GM18505 (cell line): ENCODE data around the gene ZSWIM9.

ENCODE experiments used
- ATAC-seq: cut with Tn5 transposase; IDR thresholded peaks from one replicate; pipeline ENCODE4 v1.9.1; 2021; ENCODE audit not compliant: unreplicated experiment
- POLR2A ChIP-seq: IDR thresholded peaks from 4 replicates; pipeline ENCODE4 v1.6.1; 2011; ENCODE audit warnings: borderline replicate concordance; ENCODE audit not compliant: insufficient read depth, insufficient read length; ENCODE audit errors: extremely low read depth

ZSWIM9 gene

DNA sequence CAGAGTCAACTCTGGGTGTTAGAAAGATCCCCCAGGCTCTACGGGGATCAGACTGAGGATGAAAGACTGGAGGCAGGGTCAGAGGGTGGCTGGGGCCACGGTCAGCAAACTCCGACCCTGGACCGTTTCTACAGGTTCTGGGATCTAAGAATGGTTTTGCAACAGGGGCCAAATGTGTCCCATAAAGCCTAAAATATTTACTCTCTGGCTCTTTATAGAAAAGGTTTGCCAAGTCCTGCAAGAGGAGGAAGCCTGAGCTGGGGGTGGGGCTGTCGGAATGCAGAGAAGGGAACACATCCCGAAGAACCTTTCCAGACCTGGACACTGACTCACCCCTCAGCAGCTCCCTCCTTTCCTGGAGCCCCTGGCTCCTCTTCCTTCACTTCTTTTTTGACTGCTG lies 21.1 kb upstream of the ZSWIM9 start:
- no peak for ATAC-seq
- TF ChIP-seq POLR2A, result no peak

DNA sequence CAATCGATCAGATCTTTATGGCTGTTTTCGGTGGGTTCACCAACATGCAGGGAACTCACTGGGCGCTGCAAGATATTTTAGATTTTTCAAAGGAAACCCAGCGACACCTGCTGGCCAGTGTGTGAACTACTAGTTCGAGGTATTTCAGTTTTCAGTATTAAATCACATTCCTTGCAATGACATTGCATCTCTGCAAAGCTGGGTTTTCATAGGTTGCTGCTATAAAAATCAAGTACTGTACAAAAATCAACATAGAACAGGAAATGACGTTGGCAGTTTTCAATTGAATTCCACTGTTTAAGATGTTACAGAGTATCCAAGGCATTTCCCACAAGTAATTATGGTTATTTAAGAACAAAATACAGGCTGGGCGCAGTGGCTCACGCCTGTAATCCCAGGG lies 17.9 kb upstream of the ZSWIM9 start:
- TF ChIP-seq POLR2A, result no peak

DNA sequence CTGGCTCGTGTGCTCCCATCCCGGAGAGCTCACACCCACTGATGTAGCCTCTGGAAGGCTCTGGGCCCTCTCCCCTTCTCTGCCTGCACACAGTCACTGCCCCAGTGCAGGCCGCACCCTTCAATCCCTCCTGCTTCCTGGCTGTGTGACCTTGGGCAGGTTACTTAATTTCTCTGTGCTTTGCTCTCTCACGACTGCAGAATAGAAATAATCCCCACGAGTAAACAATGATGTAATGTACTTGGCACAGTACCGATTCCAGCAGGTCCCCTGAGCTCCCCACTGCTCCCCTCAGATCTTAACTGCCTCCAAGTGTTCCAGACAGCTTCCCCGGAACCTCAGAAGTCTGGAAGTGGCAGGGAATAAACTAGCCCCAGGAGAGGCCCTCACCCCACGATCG lies 16.5 kb upstream of the ZSWIM9 start:
- ATAC-seq, result no peak
- no peak for TF ChIP-seq POLR2A

More for the DNA sequence above, 17.9 kb upstream of the ZSWIM9 start:
- no peak for ATAC-seq

DNA sequence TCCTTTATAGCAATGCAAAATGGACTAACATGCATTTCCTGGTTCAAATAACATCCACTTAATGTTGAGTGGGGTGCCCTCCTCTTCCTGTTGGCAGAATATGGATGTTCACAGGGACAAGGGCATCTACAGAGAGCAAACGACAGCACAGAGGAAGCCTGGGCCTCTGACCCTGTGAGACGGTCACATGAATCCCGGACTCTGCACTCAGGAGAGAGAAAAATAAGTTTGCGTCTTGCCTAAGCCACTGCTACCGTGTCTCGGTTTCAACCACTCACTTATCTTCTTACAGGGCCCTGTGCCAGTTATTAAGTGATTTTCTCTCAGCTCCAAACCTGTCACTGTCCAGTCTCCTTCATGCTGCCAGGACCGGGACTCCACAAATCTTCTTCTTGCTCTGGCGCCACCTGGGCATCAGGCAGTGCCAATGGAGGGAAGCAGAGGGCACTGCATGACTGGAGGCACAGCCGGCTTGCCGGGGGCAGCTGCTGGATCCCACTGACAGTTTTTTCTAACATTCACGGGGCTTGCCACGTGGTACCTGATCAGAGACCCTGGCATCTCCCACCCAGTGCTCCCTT lies 12.2 kb upstream of the ZSWIM9 start:
- TF ChIP-seq POLR2A, result no peak
- no peak for ATAC-seq

DNA sequence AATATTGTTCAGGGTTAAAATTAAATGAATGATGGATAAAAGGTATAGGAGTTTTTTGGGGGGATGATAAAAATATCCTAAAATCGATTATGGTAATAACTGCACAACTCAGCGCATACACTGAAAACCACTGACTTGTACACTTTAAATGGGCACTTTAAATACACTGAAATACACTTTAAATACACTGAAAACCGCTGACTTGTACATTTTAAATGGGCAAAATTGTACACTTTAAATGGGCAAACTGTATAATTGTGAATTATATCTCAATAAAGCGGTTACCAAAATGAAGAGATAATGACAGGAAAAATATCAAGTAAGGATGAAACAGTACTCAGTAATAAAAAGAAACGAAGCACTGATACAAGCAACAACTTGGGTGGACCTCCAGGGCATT lies 1.8 kb upstream of the ZSWIM9 start:
- TF ChIP-seq POLR2A, result no peak
- no peak for ATAC-seq

DNA sequence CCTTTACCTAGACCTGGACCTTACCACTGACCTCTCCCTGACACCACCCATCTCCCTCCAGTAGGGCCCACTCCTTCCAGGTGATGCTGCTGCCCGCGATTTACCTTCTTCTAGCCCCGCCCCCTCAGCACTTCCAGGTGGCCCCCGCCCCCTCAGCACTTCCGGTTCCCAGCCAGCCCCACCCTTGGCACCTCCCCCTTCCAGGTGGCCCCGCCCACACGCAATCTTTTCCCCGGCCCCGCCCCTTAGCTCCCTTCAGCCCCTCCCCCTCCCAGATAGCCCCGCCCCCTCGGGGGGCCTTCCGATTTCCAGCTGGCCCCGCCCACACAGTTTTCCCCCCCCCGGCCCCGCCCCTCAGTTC lies 922 bp upstream of the ZSWIM9 start:
- no peak for TF ChIP-seq POLR2A
- ATAC-seq, result peak; percentile 20

DNA sequence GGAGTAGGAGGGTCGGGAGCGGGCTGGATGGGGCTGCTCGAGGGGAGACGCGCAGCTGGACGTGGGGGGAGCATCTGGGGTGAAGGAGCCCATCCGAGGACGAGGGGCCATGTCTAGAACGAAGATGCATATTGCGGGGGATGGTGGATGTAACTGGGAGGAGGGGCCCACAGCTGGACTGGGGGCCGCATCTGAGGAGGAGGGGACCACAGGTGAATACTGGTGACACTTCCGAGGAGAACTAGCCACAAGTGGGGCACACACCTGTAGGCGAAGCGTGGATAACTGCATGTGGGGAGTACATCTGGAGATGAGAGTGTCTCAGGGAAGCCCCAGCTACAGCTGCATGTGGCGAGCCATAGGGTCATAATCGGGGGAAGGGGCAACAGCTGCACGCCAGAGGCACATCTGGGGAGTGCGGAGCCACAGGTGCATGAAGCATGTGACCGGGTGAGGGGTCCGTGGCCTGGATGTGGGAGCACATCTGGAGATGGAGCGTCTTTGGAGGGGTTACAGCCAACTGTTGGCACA lies 402 bp downstream of the ZSWIM9 start:
- no peak for TF ChIP-seq POLR2A
- no peak for ATAC-seq

DNA sequence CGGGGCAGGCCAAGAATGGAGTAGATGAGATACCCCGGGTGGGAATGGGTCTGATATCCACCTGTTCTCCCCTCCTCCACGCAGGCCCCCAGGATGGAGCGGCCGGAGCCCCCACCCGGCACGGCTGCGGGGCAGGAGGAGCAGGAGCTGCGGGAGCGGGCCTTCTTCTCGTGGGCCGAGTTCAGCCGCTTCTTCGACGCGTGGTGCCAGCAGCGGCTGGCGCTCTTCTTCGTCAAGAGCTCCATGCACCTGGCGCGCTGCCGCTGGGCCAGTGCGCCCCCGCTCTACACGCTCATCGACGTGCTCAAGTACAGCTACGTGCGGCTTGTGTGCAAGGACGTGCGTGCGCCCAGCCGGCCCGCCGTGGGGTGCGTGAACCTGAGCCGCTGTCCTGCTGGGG lies 1.2 kb downstream of the ZSWIM9 start:
- ATAC-seq, result no peak
- no peak for TF ChIP-seq POLR2A

DNA sequence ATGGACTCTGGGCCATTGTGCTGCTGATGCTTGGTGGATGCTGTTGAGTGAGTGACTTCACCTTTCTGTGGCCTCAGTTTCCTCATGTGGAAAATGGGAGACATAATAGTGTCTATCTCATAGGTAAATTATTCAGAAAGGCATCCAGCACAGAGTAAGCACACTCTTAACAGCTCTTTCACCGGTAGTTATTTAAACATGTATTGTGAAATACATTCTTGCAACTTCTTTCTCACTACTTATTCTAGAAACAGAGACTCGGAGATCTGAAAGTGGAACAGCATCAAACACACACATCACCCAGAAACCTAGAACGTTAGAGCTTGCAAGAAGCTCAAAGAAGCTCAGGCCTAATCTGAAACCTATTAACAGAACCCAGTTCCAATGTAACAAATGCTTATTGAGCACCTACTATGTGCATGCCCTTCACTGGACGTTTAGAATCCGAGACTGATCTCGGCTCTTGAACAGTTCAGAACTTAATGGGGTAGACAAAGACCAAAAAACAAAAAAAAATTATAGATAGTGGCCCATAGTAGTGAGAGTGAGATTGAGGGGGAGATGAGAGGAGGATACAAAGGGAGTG lies 4.1 kb downstream of the ZSWIM9 start:
- no peak for ATAC-seq
- TF ChIP-seq POLR2A, result no peak

DNA sequence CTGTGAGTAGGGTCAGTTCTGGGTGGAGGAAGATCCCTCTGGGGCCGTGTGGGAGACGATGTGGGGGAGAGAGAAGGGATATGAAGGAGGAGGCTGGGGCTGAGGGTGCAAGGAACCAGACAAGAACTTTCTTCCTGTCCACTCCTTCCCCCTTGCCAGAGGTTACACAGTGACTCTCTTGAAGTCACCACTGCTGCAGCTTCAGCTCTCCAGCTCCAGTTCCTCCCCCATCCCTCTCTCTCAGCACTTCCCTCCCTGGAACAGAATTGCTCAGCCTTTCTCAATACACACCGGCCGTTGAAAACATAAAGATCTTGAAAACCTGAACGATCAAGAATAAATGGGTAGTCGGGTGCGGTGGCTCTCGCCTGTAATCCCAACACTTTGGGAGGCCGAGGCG lies 5.1 kb downstream of the ZSWIM9 start:
- no peak for TF ChIP-seq POLR2A
- no peak for ATAC-seq

DNA sequence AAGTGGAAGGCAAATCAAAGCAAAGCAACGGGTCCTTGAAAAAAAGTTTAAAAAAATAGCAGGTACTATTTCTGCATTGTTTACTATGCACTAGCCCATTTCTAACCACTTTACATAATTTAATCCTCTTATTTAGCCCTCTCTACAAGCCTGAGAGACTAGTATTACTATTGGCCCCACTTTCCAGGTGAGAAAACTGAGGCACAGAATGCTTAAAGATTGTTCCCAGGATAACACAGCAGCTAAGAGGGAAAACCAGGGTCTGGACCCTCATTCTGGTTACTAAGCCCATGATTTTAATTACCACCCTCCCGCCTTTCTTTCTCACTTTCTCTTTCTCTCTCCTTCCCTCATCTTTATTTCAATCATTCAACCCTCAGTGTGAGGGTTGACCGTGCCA lies 5.7 kb downstream of the ZSWIM9 start:
- no peak for ATAC-seq
- TF ChIP-seq POLR2A, result no peak

DNA sequence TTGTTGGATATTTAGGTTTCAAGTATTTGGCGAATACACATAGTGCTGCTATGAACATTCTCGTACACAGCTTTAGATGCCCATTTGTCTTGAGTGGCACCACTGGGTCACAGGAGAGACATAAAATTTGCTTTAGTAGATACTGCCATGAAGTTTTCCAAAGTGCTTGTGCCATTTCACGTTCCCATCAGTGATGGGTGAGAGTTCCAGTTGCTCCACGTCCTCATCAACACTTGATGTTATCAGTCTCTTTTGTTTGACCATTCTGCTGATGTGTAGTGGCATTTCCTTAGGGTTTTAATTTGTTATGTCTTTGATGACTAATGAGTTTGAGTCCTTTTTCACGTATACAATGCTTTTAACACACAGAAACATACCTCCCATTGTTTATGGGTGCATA lies 11.0 kb downstream of the ZSWIM9 start:
- ATAC-seq, result no peak
- TF ChIP-seq POLR2A, result no peak

DNA sequence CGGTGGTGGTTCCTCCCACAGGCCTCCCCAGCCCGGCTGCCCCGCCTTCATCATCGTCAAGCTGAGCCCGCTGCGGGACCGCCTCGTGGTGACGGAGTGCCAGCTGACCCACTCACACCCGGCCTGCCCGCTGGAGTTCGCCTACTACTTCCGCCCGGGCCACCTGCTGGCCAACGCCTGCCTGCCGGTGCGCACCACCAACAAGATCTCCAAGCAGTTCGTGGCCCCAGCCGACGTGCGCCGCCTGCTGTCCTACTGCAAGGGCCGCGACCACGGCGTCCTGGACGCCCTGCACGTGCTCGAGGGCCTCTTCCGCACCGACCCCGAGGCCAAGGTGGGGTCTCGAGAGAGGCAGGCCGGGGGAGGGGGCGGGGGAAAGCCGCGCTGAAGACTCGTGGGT lies 12.0 kb downstream of the ZSWIM9 start:
- TF ChIP-seq POLR2A, result no peak
- ATAC-seq, result no peak

DNA sequence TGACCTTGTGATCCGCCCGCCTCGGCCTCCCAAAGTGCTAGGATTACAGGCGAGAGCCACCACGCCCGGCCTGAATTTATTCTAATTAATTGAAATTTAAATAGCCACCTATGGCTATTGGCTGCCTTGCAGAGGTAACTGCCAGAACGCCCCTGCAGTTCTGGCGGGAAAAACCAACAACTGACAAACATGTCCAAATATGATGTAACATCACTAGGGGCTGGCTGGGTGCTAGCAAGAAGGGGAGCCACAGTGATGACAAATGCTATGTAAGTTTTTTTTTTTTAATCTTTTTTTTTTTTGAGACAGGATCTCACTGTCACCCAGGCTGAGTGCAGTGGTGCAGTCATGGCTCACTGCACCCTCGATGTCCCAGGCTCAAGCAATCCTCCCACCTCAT lies 12.9 kb downstream of the ZSWIM9 start:
- TF ChIP-seq POLR2A, result no peak
- no peak for ATAC-seq

DNA sequence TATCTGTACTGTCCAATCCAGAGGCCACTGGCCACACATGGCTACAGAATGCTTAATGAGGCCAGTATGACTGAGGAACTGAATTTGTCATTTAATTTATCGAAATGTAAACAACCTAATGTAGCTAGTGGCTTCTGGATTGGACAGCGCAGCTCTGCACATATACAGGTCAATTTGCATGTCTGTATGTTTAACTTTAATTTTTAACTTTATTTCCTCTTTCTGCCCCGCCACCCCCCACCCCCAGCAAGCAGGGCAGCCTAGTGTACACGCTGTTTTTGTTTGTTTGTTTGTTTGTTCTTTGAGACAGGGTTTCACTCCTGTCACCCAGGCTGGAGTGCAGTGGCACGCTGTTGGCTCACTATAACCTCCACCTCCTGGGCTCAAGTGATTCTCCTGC lies 15.5 kb downstream of the ZSWIM9 start:
- no peak for TF ChIP-seq POLR2A
- no peak for ATAC-seq
